ENCODE data around the gene IPCEF1. TPM values are rescaled to one million over a fixed set of nuclear protein-coding genes. Genes with fewer than 3 reads are reported as not detected.

IPCEF1 gene
- total and polyA plus RNA-seq, 2 donors (not counting 3 experiments of a cell fraction or from before 2014, with no cell fraction given), result 0.01 to 0.51 TPM

DNA sequence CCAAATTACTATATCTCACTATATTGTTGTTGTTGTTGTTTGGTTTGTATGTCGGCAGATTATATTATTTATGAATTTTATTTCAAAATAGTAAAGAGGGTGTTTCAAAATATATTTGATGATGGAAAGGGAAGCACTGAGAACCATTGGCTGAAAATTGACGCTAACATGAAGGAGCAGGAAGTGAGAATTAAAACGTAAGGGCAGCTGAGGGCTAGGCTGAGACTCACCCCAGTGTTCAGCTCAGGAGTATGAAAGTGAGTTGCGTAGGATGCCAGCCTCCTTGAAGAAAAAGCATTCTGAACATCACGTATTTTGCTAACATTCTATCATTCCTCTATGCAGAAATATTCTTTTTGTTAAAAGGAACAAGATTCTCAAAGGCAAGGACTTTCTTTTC is 10.7 kb upstream of the IPCEF1 start:
- no TSS peak for BruUV-seq (replicated peaks)
- Histone ChIP-seq H3K4me3 (replicated peaks in 1 of 3; ENCODE audit: insufficient read depth in 1 of 3, low read depth in 1 of 3, low read length in 3 of 3) (no peak overlapping the region), H3K36me3 (ENCODE audit: control insufficient read depth in 2 of 2, extremely low read depth in 1 of 2, insufficient read depth in 2 of 2, low read length in 2 of 2) (no peaks in the 10 kb centered on the region), H3K27ac (ENCODE audit: insufficient read depth, low read depth, low read length) (no peak overlapping the region), H3K9me1 (replicated peaks; ENCODE audit: control insufficient read depth, extremely low read depth, insufficient read depth, low read length) (no peaks in the 10 kb centered on the region), H2AFZ (ENCODE audit: low read depth, low read length) (no peak overlapping the region), H3K4me2 (ENCODE audit: insufficient read depth, low read length) (no peak overlapping the region), H3K4me1 (ENCODE audit: control insufficient read depth, extremely low read depth, insufficient read depth, low read length) (peaks cover 9% of the 10 kb centered on the region), H3K9ac (replicated peaks; ENCODE audit: extremely low read depth, insufficient read depth, low read length) (no peak overlapping the region), H3K27me3 (ENCODE audit: control insufficient read depth in 2 of 2, insufficient read depth in 2 of 2, low read length in 2 of 2) (no peaks in the 10 kb centered on the region), H3K9me3 (replicated peaks; ENCODE audit: control insufficient read depth, insufficient read depth, low read length) (no peaks in the 10 kb centered on the region), H4K20me1 (replicated peaks; ENCODE audit: control insufficient read depth, extremely low read depth, insufficient read depth, low read length) (no peaks in the 10 kb centered on the region), H3K79me2 (ENCODE audit: control insufficient read depth, insufficient read depth, low read length) (no peaks in the 10 kb centered on the region)
- ChIA-PET CTCF (no interaction called here), POLR2A (no interaction called here)
- DNase-seq (ENCODE audit: low read depth, low spot score) (no peak), FAIRE-seq (no peak)
- intact Hi-C loops (cut with micrococcal nuclease) (no loop called here), dilution Hi-C loops (cut with MboI; ENCODE audit: extremely low pct_ligation_motif_present, low sequenced_read_pairs) (no loop called here)
- no peak for TF ChIP-seq POLR2A (IDR thresholded peaks at IDR 0.05; ENCODE audit: low read depth, low read length)
- TF ChIP-seq, protein P1, sequence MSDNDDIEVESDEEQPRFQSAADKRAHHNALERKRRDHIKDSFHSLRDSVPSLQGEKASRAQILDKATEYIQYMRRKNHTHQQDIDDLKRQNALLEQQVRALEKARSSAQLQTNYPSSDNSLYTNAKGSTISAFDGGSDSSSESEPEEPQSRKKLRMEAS (IDR thresholded peaks at IDR 0.05; ENCODE audit: insufficient read depth, insufficient read length), result no peak
- TF ChIP-seq POLR2AphosphoS5 (IDR thresholded peaks at IDR 0.05; ENCODE audit: insufficient read depth, low read depth, low read length), result no peak
- TF ChIP-seq GATA2 (IDR thresholded peaks at IDR 0.05; ENCODE audit: insufficient read depth, insufficient read length, low read depth, low read length), result no peak
- TF ChIP-seq MYC (IDR thresholded peaks at IDR 0.05; ENCODE audit: low read depth, low read length), result no peak
- TF ChIP-seq FOS (IDR thresholded peaks at IDR 0.05; ENCODE audit: borderline replicate concordance, insufficient read depth, low read length), result no peak
- no peak for TF ChIP-seq EZH2 (IDR thresholded peaks at IDR 0.05; ENCODE audit: borderline replicate concordance, low read depth, low read length, severe bottlenecking)
- TF ChIP-seq JUN (IDR thresholded peaks at IDR 0.05; ENCODE audit: borderline replicate concordance, insufficient read depth, insufficient read length, low read depth), result no peak
- TF ChIP-seq, protein P2, sequence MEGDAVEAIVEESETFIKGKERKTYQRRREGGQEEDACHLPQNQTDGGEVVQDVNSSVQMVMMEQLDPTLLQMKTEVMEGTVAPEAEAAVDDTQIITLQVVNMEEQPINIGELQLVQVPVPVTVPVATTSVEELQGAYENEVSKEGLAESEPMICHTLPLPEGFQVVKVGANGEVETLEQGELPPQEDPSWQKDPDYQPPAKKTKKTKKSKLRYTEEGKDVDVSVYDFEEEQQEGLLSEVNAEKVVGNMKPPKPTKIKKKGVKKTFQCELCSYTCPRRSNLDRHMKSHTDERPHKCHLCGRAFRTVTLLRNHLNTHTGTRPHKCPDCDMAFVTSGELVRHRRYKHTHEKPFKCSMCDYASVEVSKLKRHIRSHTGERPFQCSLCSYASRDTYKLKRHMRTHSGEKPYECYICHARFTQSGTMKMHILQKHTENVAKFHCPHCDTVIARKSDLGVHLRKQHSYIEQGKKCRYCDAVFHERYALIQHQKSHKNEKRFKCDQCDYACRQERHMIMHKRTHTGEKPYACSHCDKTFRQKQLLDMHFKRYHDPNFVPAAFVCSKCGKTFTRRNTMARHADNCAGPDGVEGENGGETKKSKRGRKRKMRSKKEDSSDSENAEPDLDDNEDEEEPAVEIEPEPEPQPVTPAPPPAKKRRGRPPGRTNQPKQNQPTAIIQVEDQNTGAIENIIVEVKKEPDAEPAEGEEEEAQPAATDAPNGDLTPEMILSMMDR (IDR thresholded peaks at IDR 0.05; ENCODE audit: extremely low read depth in 1 of 2, insufficient read depth in 1 of 2, low read depth in 1 of 2, low read length in 2 of 2), result no peak
